Activated CD4-positive, alpha-beta memory T cell treated with anti-CD3 and anti-CD28 coated beads for 36 hours (primary cell): Measurements from ENCODE around the gene SCAND1. TPM values are rescaled to one million over a fixed set of nuclear protein-coding genes. Genes with fewer than 3 reads are reported as not detected.
"Not testable (repeated sequence)": the region's sequence is repeated elsewhere in the genome, so short reads cannot be mapped to it uniquely, and the experiment has no call there.

Source experiments
- CTCF ChIA-PET: fragments of 350-600 bp; sonication (Branson Sonifier 250); formaldehyde crosslinking; loops from one replicate; lab custom pipeline; 2021; ENCODE audit warnings: antibody characterized with exemption, inconsistent platforms; lab: Charles Lee
- POLR2A ChIA-PET: fragments of 350-600 bp; sonication (Branson Sonifier 250); formaldehyde crosslinking; loops from one replicate; lab custom pipeline; 2021; ENCODE audit warnings: antibody characterized with exemption; lab: Charles Lee
- DNase-seq: peaks from one replicate; pipeline ENCODE4 v3.0.0-alpha.2; 2020
- H3K27ac Mint-ChIP-seq: one replicate; pipeline ENCODE4 v1.8.0; 2021; ENCODE audit warnings: mixed read lengths
- H3K27me3 Mint-ChIP-seq: one replicate; pipeline ENCODE4 v1.8.0; 2021; ENCODE audit warnings: mixed read lengths
- H3K36me3 Mint-ChIP-seq: one replicate; pipeline ENCODE4 v1.8.0; 2021; ENCODE audit warnings: mixed read lengths
- H3K4me1 Mint-ChIP-seq: one replicate; pipeline ENCODE4 v1.8.0; 2021; ENCODE audit warnings: low read depth, mixed read lengths
- H3K4me3 Mint-ChIP-seq: one replicate; pipeline ENCODE4 v1.8.0; 2021; ENCODE audit warnings: mild to moderate bottlenecking, mixed read lengths
- H3K9me3 Mint-ChIP-seq: one replicate; pipeline ENCODE4 v1.8.0; 2021; ENCODE audit warnings: mixed read lengths
- intact Hi-C: fragments of 100-400 bp; cut with micrococcal nuclease; formaldehyde crosslinking; loops from one replicate; pipeline ENCODE4 v1.15.1; 2023
- total RNA-seq, 2 experiments: library from RNA; stranded (reverse); gene quantifications; one replicate each; pipeline ENCODE4 v1.2.3, GENCODE V29; 2021

The SCAND1 gene
- total RNA-seq = 10 to 100 TPM; 45.4 to 51.3 TPM

DNA sequence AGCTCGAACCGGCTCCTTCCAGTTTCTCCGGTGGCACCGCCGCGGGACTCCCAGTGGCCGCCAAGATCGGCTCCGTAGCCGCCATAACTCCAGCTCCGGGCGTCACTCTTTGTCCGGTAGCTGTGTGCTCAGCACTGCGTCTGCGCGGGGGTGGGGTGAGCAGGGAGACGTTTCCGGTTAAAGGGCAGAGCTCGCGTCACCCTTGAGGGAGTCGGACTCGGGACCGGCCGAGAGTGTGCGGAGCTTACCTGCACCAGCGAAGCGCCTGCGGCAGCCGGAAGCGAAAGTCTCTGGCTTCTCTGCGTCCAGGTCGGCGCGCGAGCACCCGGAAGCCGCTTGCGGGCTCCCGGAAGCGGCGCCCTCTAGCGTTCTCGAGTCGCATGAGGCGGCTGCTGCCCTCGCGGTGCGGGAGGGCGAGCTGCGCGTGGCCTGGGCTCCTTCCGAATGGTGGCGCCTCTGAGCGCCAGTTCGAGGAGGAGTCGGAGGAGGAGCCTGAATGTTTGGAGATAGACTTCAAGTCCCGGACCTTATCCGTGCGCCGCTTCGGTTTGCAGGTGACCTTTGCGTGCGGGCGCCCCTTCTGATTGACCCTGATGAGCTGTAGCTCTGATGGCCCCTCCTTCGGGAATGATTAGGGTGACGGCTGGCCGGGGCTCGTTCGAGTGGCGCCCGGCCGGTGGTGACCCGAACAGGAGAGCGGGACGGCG is at the start of gene SCAND1:
Gene SCAND1 (minus strand): TSS at position 303 of the 707 bp plus-strand sequence. CDS start 218 bp downstream, at position 85.
- Mint-ChIP-seq H3K27me3 (no peaks in the 10 kb centered on the region), H3K4me3 (peak within 1 kb of the TSS; percentile 100), H3K36me3 (peaks cover 4% of the 10 kb centered on the region), H3K27ac (peak within 1 kb of the TSS; percentile 99), H3K9me3 (peaks cover 5% of the 10 kb centered on the region), H3K4me1 (peaks cover 14% of the 10 kb centered on the region)
- DNase-seq = peak; percentile 98
- CTCF ChIA-PET = interaction anchor here (0.6 to 3.1 kb wide), 48 partner anchors 8 to 996 kb away, joined by 3 to 23 read pairs (median 5); partner anchors contain the start of genes AAR2, CEP250, CNBD2 and CPNE1
- POLR2A ChIA-PET = interaction anchor here (0.5 to 3.1 kb wide), 34 partner anchors 10 to 861 kb away, joined by 3 to 55 read pairs (median 4); partner anchors contain the start of genes AAR2, CPNE1, DSN1 and ERGIC3
- intact Hi-C loops = loop anchor here (1.0 to 5.0 kb wide), 4 partner anchors 212 to 352 kb away; partner anchors contain the start of genes CPNE1, RBM12 and RBM39

DNA sequence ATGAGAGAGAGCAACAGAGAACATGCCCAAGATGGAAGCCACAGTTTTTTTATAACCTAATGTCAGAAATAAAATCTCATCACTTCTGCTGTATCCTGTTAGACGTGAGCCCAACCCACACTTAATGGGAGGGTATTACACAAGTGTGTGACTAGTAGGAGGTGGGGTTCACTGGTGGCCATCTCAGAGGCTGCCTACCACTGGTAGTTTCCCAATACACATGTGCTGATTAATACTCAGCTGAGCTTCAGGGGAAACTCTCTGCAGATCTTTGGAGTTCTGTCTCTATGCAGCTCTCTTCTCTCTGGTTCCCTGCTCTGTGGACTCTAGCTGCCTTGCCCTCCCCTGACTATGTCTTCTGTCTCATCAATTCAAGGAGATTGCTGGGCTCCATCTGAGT is 49.7 kb upstream of the SCAND1 start:
- Mint-ChIP-seq H3K27ac (no peak overlapping the region), H3K4me1 (no peaks in the 10 kb centered on the region)

DNA sequence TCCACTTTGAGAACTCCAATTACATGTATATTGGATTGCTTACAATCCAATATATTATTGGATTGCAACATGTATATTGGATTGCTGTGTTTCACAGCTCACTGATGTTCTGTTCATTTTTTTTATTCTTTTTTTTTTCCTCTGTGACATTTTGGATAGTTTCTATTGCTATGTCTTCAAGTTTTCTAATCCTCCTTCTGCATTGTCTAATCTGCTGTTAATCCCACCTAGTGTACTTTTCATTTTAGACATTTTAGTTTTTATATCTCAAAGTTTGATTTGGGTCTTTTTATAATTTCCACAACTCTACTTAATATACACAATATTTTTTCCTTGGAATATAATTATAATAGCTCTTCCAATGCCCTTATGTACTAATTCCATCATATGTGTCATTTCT is 48.6 kb upstream of the SCAND1 start:
- CTCF ChIA-PET = interaction anchor here (1.1 to 1.5 kb wide), 2 partner anchors 10 to 153 kb away, joined by 3 to 10 read pairs; no protein-coding TSS in a partner anchor
- POLR2A ChIA-PET = no interaction called here

More for the DNA sequence above, 49.7 kb upstream of the SCAND1 start:
- no peak for DNase-seq
- intact Hi-C loops = no loop called here
- H3K27me3 Mint-ChIP-seq = peaks cover 4% of the 10 kb centered on the region
- ChIA-PET POLR2A (no interaction called here), CTCF (interaction anchor here (1.5 to 1.6 kb wide), 2 partner anchors 9 to 12 kb away, joined by 5 to 10 read pairs; no protein-coding TSS in a partner anchor)
- H3K4me3 Mint-ChIP-seq = no peak overlapping the region
- H3K36me3 Mint-ChIP-seq = no peaks in the 10 kb centered on the region
- H3K9me3 Mint-ChIP-seq = peaks cover 11% of the 10 kb centered on the region

DNA sequence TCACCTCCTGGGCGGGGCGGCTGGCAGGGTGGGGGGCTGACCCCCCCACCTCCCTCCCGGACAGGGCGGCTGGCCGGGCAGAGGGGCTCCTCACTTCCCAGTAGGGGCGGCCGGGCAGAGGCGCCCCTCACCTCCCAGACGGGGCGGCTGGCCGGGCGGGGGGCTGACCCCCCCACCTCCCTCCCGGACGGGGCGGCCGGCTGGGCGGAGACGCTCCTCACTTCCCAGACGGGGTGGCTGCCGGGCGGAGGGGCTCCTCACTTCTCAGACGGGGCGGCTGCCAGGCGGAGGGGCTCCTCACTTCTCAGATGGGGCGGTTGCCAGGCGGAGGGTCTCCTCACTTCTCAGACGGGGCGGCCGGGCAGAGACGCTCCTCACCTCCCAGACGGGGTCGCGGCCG is 47.0 kb upstream of the SCAND1 start:
- H3K36me3 Mint-ChIP-seq, H3K4me3 Mint-ChIP-seq, POLR2A ChIA-PET, H3K4me1 Mint-ChIP-seq, H3K27me3 Mint-ChIP-seq, H3K27ac Mint-ChIP-seq, intact Hi-C loops, CTCF ChIA-PET, DNase-seq: not testable (repeated sequence)
- peaks cover 11% of the 10 kb centered on the region for H3K9me3 Mint-ChIP-seq

More for the DNA sequence above, 48.6 kb upstream of the SCAND1 start:
- Mint-ChIP-seq H3K4me3 (no peak overlapping the region), H3K27ac (no peak overlapping the region), H3K9me3 (peaks cover 11% of the 10 kb centered on the region), H3K27me3 (peaks cover 4% of the 10 kb centered on the region), H3K36me3 (no peaks in the 10 kb centered on the region), H3K4me1 (no peaks in the 10 kb centered on the region)
- intact Hi-C loops = no loop called here
- no peak for DNase-seq

DNA sequence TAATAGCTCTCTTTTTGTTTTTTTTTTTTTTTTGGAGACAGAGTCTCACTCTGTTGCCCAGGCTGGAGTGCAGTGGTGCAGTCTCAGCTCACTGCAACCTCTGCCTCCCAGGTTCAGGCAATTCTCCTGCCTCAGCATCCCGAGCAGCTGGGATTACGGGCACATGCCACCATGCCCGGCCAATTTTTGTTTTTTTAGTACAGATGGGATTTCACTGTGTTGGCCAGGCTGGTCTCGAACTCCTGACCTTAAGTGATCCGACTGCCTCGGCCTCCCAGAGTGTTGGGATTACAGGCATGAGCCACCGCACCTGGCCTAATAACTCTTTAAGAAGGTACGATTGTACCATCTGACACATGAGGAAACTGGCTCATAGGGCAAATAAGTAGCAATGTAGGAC is 42.2 kb upstream of the SCAND1 start:
- H3K27ac Mint-ChIP-seq, H3K27me3 Mint-ChIP-seq, H3K9me3 Mint-ChIP-seq, POLR2A ChIA-PET, H3K4me1 Mint-ChIP-seq, H3K4me3 Mint-ChIP-seq, H3K36me3 Mint-ChIP-seq, DNase-seq: not testable (repeated sequence)
- intact Hi-C loops = loop anchor here (5.0 kb wide), 1 partner anchor 441 kb away; no protein-coding TSS in a partner anchor
- CTCF ChIA-PET = interaction anchor here (0.7 to 12.1 kb wide), 2 partner anchors 143 to 493 kb away, joined by 3 to 483 read pairs; no protein-coding TSS in a partner anchor

DNA sequence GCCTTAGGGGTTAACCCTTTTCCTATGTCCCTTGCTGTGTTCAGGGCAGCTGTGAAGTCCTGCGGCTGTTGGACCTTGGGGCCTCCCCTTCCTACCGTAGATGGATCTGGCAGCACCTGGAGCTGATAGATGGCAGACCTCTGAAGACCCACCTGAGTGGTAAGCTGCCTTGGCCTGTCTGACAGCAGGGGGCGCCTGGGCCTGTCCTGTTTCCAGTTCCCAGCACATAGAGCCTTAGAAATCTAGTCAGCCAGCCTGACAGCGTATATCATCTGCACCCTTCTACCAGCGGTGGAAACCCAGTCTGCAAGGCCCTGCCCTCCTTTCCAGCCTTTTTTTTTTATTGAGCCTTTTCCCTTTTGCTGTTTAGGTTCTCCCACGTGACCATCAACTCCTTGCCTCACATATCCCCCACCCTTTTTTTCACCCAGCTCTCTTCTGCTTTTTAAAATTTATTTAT is 40.7 kb upstream of the SCAND1 start:
- Mint-ChIP-seq H3K27me3 (no peaks in the 10 kb centered on the region), H3K4me1 (peaks cover 4% of the 10 kb centered on the region), H3K27ac (no peak overlapping the region), H3K4me3 (no peak overlapping the region), H3K36me3 (no peaks in the 10 kb centered on the region), H3K9me3 (no peaks in the 10 kb centered on the region)
- peak; percentile 86 for DNase-seq
- ChIA-PET CTCF (interaction anchor here (0.6 to 12.1 kb wide), 23 partner anchors 9 to 444 kb away, joined by 3 to 483 read pairs (median 5); partner anchors contain the start of gene SCAND1), POLR2A (no interaction called here)
- intact Hi-C loops = loop anchor here (1.0 to 5.0 kb wide), 2 partner anchors 143 to 442 kb away; no protein-coding TSS in a partner anchor

DNA sequence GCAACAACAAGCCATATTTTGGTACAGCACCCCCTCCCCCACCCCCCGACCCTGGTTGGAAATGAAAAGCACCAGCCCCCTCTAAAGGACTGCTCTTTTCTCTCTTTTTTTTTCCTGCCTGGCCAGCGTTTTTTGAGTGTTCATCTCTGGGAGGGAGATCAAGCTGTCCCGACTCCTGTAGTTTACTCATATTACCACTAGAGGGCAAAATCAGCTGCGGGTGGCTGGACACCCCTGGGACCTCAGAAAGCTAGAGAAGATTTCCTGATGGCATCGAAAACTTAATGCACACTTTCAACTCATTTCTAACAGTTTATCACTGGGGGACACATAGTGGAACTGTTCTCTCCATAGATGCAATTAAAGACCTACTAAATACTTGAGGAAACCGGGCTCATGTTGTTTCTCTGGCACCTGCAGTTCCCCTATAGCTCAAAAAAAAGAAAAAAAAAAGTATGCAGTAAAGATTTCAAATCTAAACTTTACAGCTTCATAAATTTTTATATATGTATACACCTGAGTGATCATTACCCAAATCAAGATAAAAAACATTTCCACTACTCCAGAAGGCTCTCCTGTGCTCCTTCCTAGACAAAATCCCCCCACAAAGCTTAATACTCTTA is 38.5 kb upstream of the SCAND1 start:
- Mint-ChIP-seq H3K36me3 (no peaks in the 10 kb centered on the region), H3K27ac (no peak overlapping the region), H3K4me3 (no peak overlapping the region), H3K4me1 (peaks cover 4% of the 10 kb centered on the region), H3K9me3 (no peaks in the 10 kb centered on the region), H3K27me3 (no peaks in the 10 kb centered on the region)
- DNase-seq = peak; percentile 60
- intact Hi-C loops = loop anchor here (2.0 kb wide), 1 partner anchor 206 kb away; no protein-coding TSS in a partner anchor
- CTCF ChIA-PET = interaction anchor here (0.6 to 12.1 kb wide), 80 partner anchors 11 to 1845 kb away, joined by 3 to 483 read pairs (median 4); partner anchors contain the start of genes AAR2 and SCAND1
- POLR2A ChIA-PET = interaction anchor here (0.6 to 1.5 kb wide), 2 partner anchors 251 to 872 kb away, joined by 3 to 7 read pairs; partner anchors contain the start of gene RBM39

DNA sequence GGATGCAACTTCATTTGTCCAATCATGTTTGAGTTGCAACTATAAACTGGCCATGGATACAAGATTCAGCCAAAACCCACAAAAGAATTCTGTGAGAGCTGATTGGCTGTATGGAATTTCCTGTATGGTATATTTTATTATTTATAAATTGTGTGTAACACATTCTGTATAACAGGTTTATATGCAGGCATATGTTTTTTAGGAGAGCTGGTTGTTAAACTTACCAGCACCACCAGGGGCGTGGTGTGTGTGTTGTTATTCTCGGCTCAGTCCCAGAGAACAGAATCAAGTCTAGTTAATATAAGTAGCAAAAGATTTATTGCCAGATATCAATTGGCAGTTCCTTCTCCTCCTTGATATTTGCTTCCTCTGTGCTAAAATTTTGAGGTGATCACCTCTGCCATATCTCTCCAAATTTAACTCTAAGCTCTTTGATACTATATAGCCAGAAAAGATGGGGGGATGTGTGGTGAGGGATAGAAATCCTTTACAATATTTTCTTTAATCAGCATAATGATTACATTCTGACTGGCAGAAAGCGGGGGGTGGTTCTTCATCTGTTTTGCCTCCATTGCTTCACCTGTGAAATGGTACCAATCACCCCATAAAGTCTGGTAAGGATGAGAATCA is 37.0 kb upstream of the SCAND1 start:
- DNase-seq = peak; percentile 15

DNA sequence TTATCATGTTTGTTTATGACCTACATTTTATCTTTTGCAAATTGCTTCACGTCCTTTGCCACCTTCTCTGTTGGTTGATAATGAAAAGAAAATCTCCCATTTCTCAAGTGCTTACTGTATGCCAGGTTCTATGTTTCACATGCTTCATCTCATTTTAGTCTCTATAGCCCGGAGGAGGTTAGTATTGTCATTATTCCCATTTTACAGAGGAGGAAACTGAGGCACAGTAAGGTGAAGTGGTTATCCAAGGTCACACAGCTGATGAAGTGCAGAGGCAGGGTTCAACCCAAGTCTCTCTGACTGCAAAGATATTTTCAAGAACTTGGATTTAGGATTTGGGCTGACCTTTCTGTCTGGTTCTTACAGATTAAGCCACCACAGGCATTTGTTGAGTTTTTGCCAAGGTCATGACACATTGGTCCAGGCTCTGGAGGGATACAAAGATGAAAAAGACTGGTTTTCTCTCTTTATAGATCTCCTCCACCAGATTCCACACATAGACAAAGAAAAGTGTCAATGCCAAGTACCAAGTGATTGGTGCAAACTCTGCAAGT is 34.7 kb upstream of the SCAND1 start:
- intact Hi-C loops = no loop called here
- DNase-seq = no peak
- Mint-ChIP-seq H3K9me3 (no peaks in the 10 kb centered on the region), H3K4me3 (no peak overlapping the region), H3K4me1 (peaks cover 4% of the 10 kb centered on the region), H3K27me3 (no peaks in the 10 kb centered on the region), H3K27ac (no peak overlapping the region), H3K36me3 (no peaks in the 10 kb centered on the region)
- ChIA-PET CTCF (interaction anchor here (0.5 to 12.1 kb wide), 2 partner anchors 151 to 366 kb away, joined by 3 to 483 read pairs; no protein-coding TSS in a partner anchor), POLR2A (interaction anchor here (0.7 kb wide), 1 partner anchor 160 kb away, joined by 4 read pairs; no protein-coding TSS in a partner anchor)

More for the DNA sequence above, 37.0 kb upstream of the SCAND1 start:
- no peaks in the 10 kb centered on the region for H3K36me3 Mint-ChIP-seq
- H3K27me3 Mint-ChIP-seq = no peaks in the 10 kb centered on the region
- H3K4me1 Mint-ChIP-seq = peaks cover 4% of the 10 kb centered on the region
- H3K27ac Mint-ChIP-seq = no peak overlapping the region
- intact Hi-C loops = no loop called here
- H3K4me3 Mint-ChIP-seq = no peak overlapping the region
- no peaks in the 10 kb centered on the region for H3K9me3 Mint-ChIP-seq
- POLR2A ChIA-PET = no interaction called here
- CTCF ChIA-PET = interaction anchor here (0.8 to 12.1 kb wide), 18 partner anchors 9 to 448 kb away, joined by 3 to 483 read pairs (median 6); partner anchors contain the start of gene SCAND1

DNA sequence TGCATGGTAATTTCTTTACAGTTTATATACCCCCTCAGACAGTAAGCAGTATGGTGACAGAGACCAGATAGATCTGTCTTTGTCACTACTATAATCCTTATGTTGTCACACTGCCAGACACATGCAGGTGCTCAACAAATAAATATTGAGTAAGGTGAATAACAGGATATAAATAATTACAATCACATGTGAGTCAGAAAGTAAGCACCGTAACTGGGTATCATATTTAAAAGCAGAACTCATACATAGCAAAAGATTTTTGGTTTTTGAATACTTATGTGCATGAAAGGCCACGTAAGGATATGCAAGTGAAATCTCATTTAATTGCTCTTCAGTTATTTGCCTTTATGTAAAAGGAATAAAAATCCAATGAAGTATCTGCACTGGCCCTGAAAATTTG is 31.5 kb upstream of the SCAND1 start:
- POLR2A ChIA-PET = no interaction called here
- no peak overlapping the region for H3K27ac Mint-ChIP-seq
- intact Hi-C loops = no loop called here
- no peak for DNase-seq
- H3K9me3 Mint-ChIP-seq = no peaks in the 10 kb centered on the region
- CTCF ChIA-PET = interaction anchor here (1.2 kb wide), 1 partner anchor 9 kb away, joined by 3 read pairs; no protein-coding TSS in a partner anchor
- H3K27me3 Mint-ChIP-seq = peaks cover 4% of the 10 kb centered on the region
- H3K36me3 Mint-ChIP-seq = no peaks in the 10 kb centered on the region
- H3K4me1 Mint-ChIP-seq = no peaks in the 10 kb centered on the region
- no peak overlapping the region for H3K4me3 Mint-ChIP-seq

DNA sequence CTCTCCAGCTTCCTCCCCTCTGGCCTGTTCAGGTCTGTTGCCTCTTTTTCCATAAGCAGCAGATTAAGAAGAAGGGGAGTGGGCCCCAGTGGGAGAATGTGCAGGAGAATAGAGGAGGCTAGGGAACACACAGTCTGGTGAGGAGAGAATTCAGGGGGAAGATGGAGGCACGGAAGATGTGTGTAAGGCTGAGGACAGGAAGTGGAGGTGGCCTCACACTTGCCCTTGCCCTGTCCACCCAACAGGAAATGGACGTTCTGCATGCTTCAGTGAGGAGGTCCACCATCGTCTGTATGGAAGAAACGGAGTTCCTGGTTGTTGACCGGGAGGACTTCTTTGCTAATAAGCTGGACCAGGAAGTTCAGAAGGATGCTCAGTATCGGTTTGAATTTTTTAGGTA is 30.1 kb upstream of the SCAND1 start:
- H3K27ac Mint-ChIP-seq = no peak overlapping the region
- no peak overlapping the region for H3K4me3 Mint-ChIP-seq
- intact Hi-C loops = no loop called here
- peaks cover 4% of the 10 kb centered on the region for H3K27me3 Mint-ChIP-seq
- DNase-seq = no peak
- H3K36me3 Mint-ChIP-seq = no peaks in the 10 kb centered on the region
- no peaks in the 10 kb centered on the region for H3K9me3 Mint-ChIP-seq
- ChIA-PET POLR2A (no interaction called here), CTCF (interaction anchor here (5.1 kb wide), 1 partner anchor 7 kb away, joined by 62 read pairs; no protein-coding TSS in a partner anchor)
- no peaks in the 10 kb centered on the region for H3K4me1 Mint-ChIP-seq
